Endothelial cell of umbilical vein (primary cell): Measurements from ENCODE around the gene CEACAM21. TPM values are rescaled to one million over a fixed set of nuclear protein-coding genes. Genes with fewer than 3 reads are reported as not detected.

Experiments used
- BruUV-seq: library from RNA; stranded (reverse); fragments of 400-500 nt; replicated peaks from 2 replicates; lab custom pipeline; 2021; lab: Mats Ljungman, UMichigan
- CTCF ChIA-PET: fragments of 300-600, 350-600 bp; sonication (Branson Sonifier 250); formaldehyde crosslinking; loops from one replicate; lab custom pipeline; 2021; ENCODE audit warnings: antibody characterized with exemption, inconsistent platforms; lab: Charles Lee
- POLR2A ChIA-PET: fragments of 300-600, 350-600 bp; sonication (Branson Sonifier 250); formaldehyde crosslinking; loops from one replicate; lab custom pipeline; 2021; ENCODE audit warnings: antibody characterized with exemption, inconsistent platforms; lab: Charles Lee
- DNase-seq: peaks from one replicate; pipeline ENCODE4 v3.0.0-alpha.2; 2011; ENCODE audit warnings: low read depth, low spot score
- FAIRE-seq: peaks from 2 replicates; lab custom pipeline; 2011; peaks lifted over from hg19 to GRCh38; lab: Jason Lieb, UNC
- H2AFZ ChIP-seq: 2 replicates; pipeline ENCODE4 v1.6.0; 2012; ENCODE audit warnings: low read depth, low read length, control low read depth, inconsistent platforms
- H3K27ac ChIP-seq: 2 replicates; pipeline ENCODE4 v1.5.1; 2011; ENCODE audit warnings: low read depth, mild to moderate bottlenecking, control low read depth, low read length, moderate library complexity; ENCODE audit not compliant: insufficient read depth
- H3K27me3 ChIP-seq, 2 experiments: 2 replicates each; pipeline versions ENCODE4 v1.6.0 to v1.6.1; 2011; ENCODE audit warnings: low read length in 2 of 2, mixed read lengths in 1 of 2; ENCODE audit not compliant: control insufficient read depth in 2 of 2, insufficient read depth in 2 of 2
- H3K36me3 ChIP-seq, 2 experiments: 2 replicates in 1 of 2; 3 replicates in 1 of 2; pipeline ENCODE4 v1.5.1; 2011; ENCODE audit warnings: low read length in 2 of 2, mild to moderate bottlenecking in 1 of 2, moderate library complexity in 1 of 2; ENCODE audit not compliant: control insufficient read depth in 2 of 2, insufficient read depth in 2 of 2; ENCODE audit errors: extremely low read depth in 1 of 2
- H3K4me1 ChIP-seq: 3 replicates; pipeline ENCODE4 v1.5.1; 2011; ENCODE audit warnings: mild to moderate bottlenecking, low read length; ENCODE audit not compliant: control insufficient read depth, insufficient read depth; ENCODE audit errors: extremely low read depth
- H3K4me2 ChIP-seq: 2 replicates; pipeline ENCODE4 v1.6.1; 2011; ENCODE audit warnings: low read length, control low read depth, mixed read lengths; ENCODE audit not compliant: insufficient read depth
- H3K4me3 ChIP-seq, 3 experiments: fragments of 200-600 bp in 1 of 3; sonication (generic), shearing (Covaris generic) in 1 of 3; replicated peaks in 1 of 3; 2 replicates each; pipeline ENCODE4 v1.5.1; 2011 to 2016; ENCODE audit warnings: control low read depth in 3 of 3, low read length in 3 of 3, mild to moderate bottlenecking in 2 of 3, inconsistent platforms in 1 of 3, low read depth in 1 of 3, moderate library complexity in 1 of 3; ENCODE audit not compliant: insufficient read depth in 1 of 3
- H3K79me2 ChIP-seq: 2 replicates; pipeline ENCODE4 v1.6.0; 2012; ENCODE audit warnings: low read length, inconsistent platforms; ENCODE audit not compliant: control insufficient read depth, insufficient read depth
- H3K9ac ChIP-seq: replicated peaks from 2 replicates; pipeline ENCODE3; 2011; ENCODE audit warnings: low read length, control low read depth; ENCODE audit not compliant: insufficient read depth; ENCODE audit errors: extremely low read depth
- H3K9me1 ChIP-seq: replicated peaks from 3 replicates; pipeline ENCODE4 v1.6.0; 2011; ENCODE audit warnings: mild to moderate bottlenecking, low read length; ENCODE audit not compliant: control insufficient read depth, insufficient read depth; ENCODE audit errors: extremely low read depth
- H3K9me3 ChIP-seq: replicated peaks from 2 replicates; pipeline ENCODE4 v1.5.1; 2012; ENCODE audit warnings: low read length, inconsistent platforms; ENCODE audit not compliant: control insufficient read depth, insufficient read depth
- H4K20me1 ChIP-seq: replicated peaks from 2 replicates; pipeline ENCODE3; 2011; ENCODE audit warnings: mild to moderate bottlenecking, low read length; ENCODE audit not compliant: control insufficient read depth, insufficient read depth; ENCODE audit errors: extremely low read depth
- EZH2 ChIP-seq: IDR thresholded peaks from 2 replicates; pipeline ENCODE4 v1.6.1; 2012; ENCODE audit warnings: borderline replicate concordance, low read depth, mild to moderate bottlenecking, moderate library complexity, low read length, inconsistent platforms; ENCODE audit not compliant: severe bottlenecking
- FOS ChIP-seq: IDR thresholded peaks from 2 replicates; pipeline ENCODE4 v1.6.1; 2011; ENCODE audit warnings: mild to moderate bottlenecking, low read length, moderate library complexity, borderline replicate concordance; ENCODE audit not compliant: insufficient read depth
- GATA2 ChIP-seq: IDR thresholded peaks from 2 replicates; pipeline ENCODE4 v1.7.0; 2011; ENCODE audit warnings: low read depth, mild to moderate bottlenecking, moderate library complexity, mixed read lengths, low read length; ENCODE audit not compliant: insufficient read length, insufficient read depth
- JUN ChIP-seq: IDR thresholded peaks from 2 replicates; pipeline ENCODE4 v1.6.1; 2011; ENCODE audit warnings: borderline replicate concordance, low read depth; ENCODE audit not compliant: insufficient read length, insufficient read depth
- MYC ChIP-seq: IDR thresholded peaks from one replicate; pipeline ENCODE4 v1.6.1; 2011; ENCODE audit warnings: mild to moderate bottlenecking, low read depth, low read length
- POLR2AphosphoS5 ChIP-seq: IDR thresholded peaks from 2 replicates; pipeline ENCODE4 v1.6.1; 2012; ENCODE audit warnings: low read depth, mild to moderate bottlenecking, control low read depth, low read length, moderate library complexity; ENCODE audit not compliant: insufficient read depth
- dilution Hi-C: fragments of 300-500 bp; cut with MboI; formaldehyde crosslinking; loops from one replicate; pipeline ENCODE4 v1.15.0; 2019; ENCODE audit warnings: low sequenced_read_pairs; ENCODE audit not compliant: extremely low pct_ligation_motif_present
- intact Hi-C: fragments of 100-400 bp; cut with micrococcal nuclease; formaldehyde crosslinking; loops from one replicate; pipeline ENCODE4 v1.10.0; 2022
- polyA plus RNA-seq, 4 experiments: library from polyadenylated mRNA; depleted of rRNA in 3 of 4; stranded (reverse) in 3 of 4; unstranded in 1 of 4; fragments of >200 nt; gene quantifications; 2 replicates each; pipeline versions ENCODE4 v1.2.1 to v1.2.3, GENCODE V29; 2011 to 2012; ENCODE audit warnings: missing spikeins in 1 of 4
- total RNA-seq: library from RNA; stranded (reverse); gene quantifications from 2 replicates; pipeline ENCODE4 v1.2.3, GENCODE V29; 2021
- TF ChIP-seq, protein P1 (sequence below), 2 donors: IDR thresholded peaks; 1 replicate in 1 of 2; 2 replicates in 1 of 2; pipeline ENCODE4 v1.5.1; 2011; ENCODE audit warnings: low read length in 2 of 2, mild to moderate bottlenecking in 2 of 2, moderate library complexity in 2 of 2, control low read depth in 1 of 2, inconsistent platforms in 1 of 2, low read depth in 1 of 2; ENCODE audit not compliant: insufficient read depth in 1 of 2; ENCODE audit errors: extremely low read depth in 1 of 2

CEACAM21 gene
- total and polyA plus RNA-seq, 2 donors (not counting 3 experiments of a cell fraction or from before 2014, with no cell fraction given), result 0.81 to 1.7 TPM

DNA sequence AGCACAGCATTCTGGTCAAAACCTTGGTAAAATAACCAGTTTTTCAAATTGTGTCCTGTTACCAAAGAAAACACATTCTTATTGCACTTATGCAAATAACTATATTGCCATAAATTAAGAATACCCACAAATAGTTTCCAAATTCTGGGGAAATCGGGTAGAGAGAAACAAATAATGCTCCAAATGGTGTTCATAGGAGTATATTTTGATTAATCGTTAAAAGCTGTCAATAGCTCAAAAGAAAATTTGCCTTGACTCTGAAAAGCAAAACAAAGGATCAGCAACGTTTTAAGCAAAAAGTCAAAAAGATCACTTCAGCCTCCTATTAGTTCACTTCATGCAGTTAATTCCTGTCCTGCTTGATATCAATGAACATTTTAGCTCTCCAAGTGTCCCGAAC lies 22.2 kb upstream of the CEACAM21 start:
- no peaks in the 10 kb centered on the region for H4K20me1 ChIP-seq
- no TSS peak for BruUV-seq
- no peak overlapping the region for H3K27ac ChIP-seq
- H3K27me3 ChIP-seq, result peaks cover 5 to 7% of the 10 kb centered on the region in 2 experiments
- peaks cover 24% of the 10 kb centered on the region for H3K4me1 ChIP-seq
- FAIRE-seq (no peak), DNase-seq (no peak)
- H3K9me3 ChIP-seq, result no peaks in the 10 kb centered on the region
- no peak overlapping the region for H3K9ac ChIP-seq
- no peak overlapping the region for H3K4me2 ChIP-seq
- no peaks in the 10 kb centered on the region for H3K9me1 ChIP-seq
- ChIA-PET CTCF (interaction anchor here (2.3 to 2.6 kb wide), 3 partner anchors 10 to 105 kb away, joined by 14 to 25 read pairs (median 23); no protein-coding TSS in a partner anchor), POLR2A (no interaction called here)
- intact Hi-C loops (no loop called here), dilution Hi-C loops (no loop called here)
- no peak overlapping the region for H2AFZ ChIP-seq
- TF ChIP-seq GATA2 (no peak), MYC (no peak), EZH2 (no peak), JUN (no peak), FOS (no peak), POLR2AphosphoS5 (no peak)
- TF ChIP-seq, protein P1, sequence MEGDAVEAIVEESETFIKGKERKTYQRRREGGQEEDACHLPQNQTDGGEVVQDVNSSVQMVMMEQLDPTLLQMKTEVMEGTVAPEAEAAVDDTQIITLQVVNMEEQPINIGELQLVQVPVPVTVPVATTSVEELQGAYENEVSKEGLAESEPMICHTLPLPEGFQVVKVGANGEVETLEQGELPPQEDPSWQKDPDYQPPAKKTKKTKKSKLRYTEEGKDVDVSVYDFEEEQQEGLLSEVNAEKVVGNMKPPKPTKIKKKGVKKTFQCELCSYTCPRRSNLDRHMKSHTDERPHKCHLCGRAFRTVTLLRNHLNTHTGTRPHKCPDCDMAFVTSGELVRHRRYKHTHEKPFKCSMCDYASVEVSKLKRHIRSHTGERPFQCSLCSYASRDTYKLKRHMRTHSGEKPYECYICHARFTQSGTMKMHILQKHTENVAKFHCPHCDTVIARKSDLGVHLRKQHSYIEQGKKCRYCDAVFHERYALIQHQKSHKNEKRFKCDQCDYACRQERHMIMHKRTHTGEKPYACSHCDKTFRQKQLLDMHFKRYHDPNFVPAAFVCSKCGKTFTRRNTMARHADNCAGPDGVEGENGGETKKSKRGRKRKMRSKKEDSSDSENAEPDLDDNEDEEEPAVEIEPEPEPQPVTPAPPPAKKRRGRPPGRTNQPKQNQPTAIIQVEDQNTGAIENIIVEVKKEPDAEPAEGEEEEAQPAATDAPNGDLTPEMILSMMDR (IDR thresholded peaks at IDR 0.05; ENCODE audit: extremely low read depth in 1 of 2, insufficient read depth in 1 of 2, low read depth in 1 of 2, low read length in 2 of 2), result no peak
- H3K4me3 ChIP-seq, result no peak overlapping the region
- H3K36me3 ChIP-seq, result no peaks in the 10 kb centered on the region
- no peaks in the 10 kb centered on the region for H3K79me2 ChIP-seq
